ENCODE measurements around the gene KY. TPM values are rescaled to one million over a fixed set of nuclear protein-coding genes. Genes with fewer than 3 reads are reported as not detected.

KY gene
- polyA plus RNA-seq, 3 donors, result 0.03 to 0.09 TPM; not detected in 1

- H3K9me3 Mint-ChIP-seq, result no peaks in the 10 kb centered on the region
- no peak overlapping the region for H3K9ac ChIP-seq (ENCODE audit: insufficient read depth, low read length, poor library complexity, severe bottlenecking)
- no peaks in the 10 kb centered on the region for H3K27me3 Mint-ChIP-seq (ENCODE audit: low read depth in 3 of 3)
- H3K79me2 ChIP-seq (ENCODE audit: insufficient read depth, low read length), result no peaks in the 10 kb centered on the region
- no peak overlapping the region for H3K4me2 ChIP-seq (replicated peaks; ENCODE audit: extremely low read depth, low read length, poor library complexity, severe bottlenecking)
- no peak overlapping the region for H2AFZ ChIP-seq (ENCODE audit: insufficient read depth, low read depth, low read length, poor library complexity, severe bottlenecking)
- no peaks in the 10 kb centered on the region for H4K20me1 ChIP-seq (ENCODE audit: insufficient read depth, low read length)
- H3K4me1 ChIP-seq (ENCODE audit: control insufficient read depth in 1 of 2, insufficient read depth in 2 of 2, low read length in 2 of 2), result no peaks in the 10 kb centered on the region
- intact Hi-C loops (cut with micrococcal nuclease), result no loop called here
- DNase-seq, result no peak
- H3K9me3 ChIP-seq (replicated peaks in 1 of 2; ENCODE audit: control insufficient read depth in 1 of 2, insufficient read depth in 1 of 2, low read length in 2 of 2), result no peaks in the 10 kb centered on the region
- no peak for TF ChIP-seq CTCF (IDR thresholded peaks at IDR 0.05)
- H3K4me3 ChIP-seq (replicated peaks in 1 of 3; ENCODE audit: low read depth in 2 of 3, low read length in 3 of 3), result no peak overlapping the region
- peaks cover 9% of the 10 kb centered on the region for H3K4me1 Mint-ChIP-seq
- H3K27me3 ChIP-seq (ENCODE audit: control insufficient read depth in 2 of 2, insufficient read depth in 2 of 2, low read length in 2 of 2), result no peaks in the 10 kb centered on the region
- no peak overlapping the region for H3K4me3 Mint-ChIP-seq
- 100% methylated on average over 6 of the region's 13 CpGs for WGBS (ENCODE audit: insufficient coverage)
- no peak overlapping the region for H3K27ac ChIP-seq (ENCODE audit: low read depth in 1 of 2, low read length in 2 of 2)
- H3K36me3 ChIP-seq (replicated peaks in 1 of 2; ENCODE audit: control insufficient read depth in 1 of 2, insufficient read depth in 2 of 2, low read length in 2 of 2), result no peaks in the 10 kb centered on the region
- no peak overlapping the region for H3K27ac Mint-ChIP-seq
- no peaks in the 10 kb centered on the region for H3K36me3 Mint-ChIP-seq
Measured at GRCh38 chr3:134618478-134619300, 32.1 kb downstream of the KY start.

GRCh38 chr3:134617608-134618477 is 33.0 kb downstream of the KY start:
- Mint-ChIP-seq H3K9me3 (no peaks in the 10 kb centered on the region), H3K27me3 (ENCODE audit: low read depth in 3 of 3) (no peaks in the 10 kb centered on the region), H3K36me3 (no peaks in the 10 kb centered on the region), H3K4me3 (no peak overlapping the region), H3K27ac (peak overlapping the region in 1 of 7 donors; percentile 68), H3K4me1 (peaks cover 9% of the 10 kb centered on the region)
- Histone ChIP-seq H3K36me3 (replicated peaks in 1 of 2; ENCODE audit: control insufficient read depth in 1 of 2, insufficient read depth in 2 of 2, low read length in 2 of 2) (no peaks in the 10 kb centered on the region), H3K9me3 (replicated peaks in 1 of 2; ENCODE audit: control insufficient read depth in 1 of 2, insufficient read depth in 1 of 2, low read length in 2 of 2) (no peaks in the 10 kb centered on the region), H2AFZ (ENCODE audit: insufficient read depth, low read depth, low read length, poor library complexity, severe bottlenecking) (no peak overlapping the region), H3K9ac (ENCODE audit: insufficient read depth, low read length, poor library complexity, severe bottlenecking) (no peak overlapping the region), H3K27me3 (ENCODE audit: control insufficient read depth in 2 of 2, insufficient read depth in 2 of 2, low read length in 2 of 2) (no peaks in the 10 kb centered on the region), H3K4me2 (replicated peaks; ENCODE audit: extremely low read depth, low read length, poor library complexity, severe bottlenecking) (no peak overlapping the region), H3K79me2 (ENCODE audit: insufficient read depth, low read length) (no peaks in the 10 kb centered on the region), H3K4me1 (ENCODE audit: control insufficient read depth in 1 of 2, insufficient read depth in 2 of 2, low read length in 2 of 2) (no peaks in the 10 kb centered on the region), H4K20me1 (ENCODE audit: insufficient read depth, low read length) (no peaks in the 10 kb centered on the region), H3K27ac (ENCODE audit: low read depth in 1 of 2, low read length in 2 of 2) (no peak overlapping the region), H3K4me3 (replicated peaks in 1 of 3; ENCODE audit: low read depth in 2 of 3, low read length in 3 of 3) (no peak overlapping the region)
- no peak for DNase-seq
- no peak for TF ChIP-seq CTCF (IDR thresholded peaks at IDR 0.05)
- intact Hi-C loops (cut with micrococcal nuclease), result no loop called here
- WGBS (ENCODE audit: insufficient coverage), result 38% methylated on average over 6 of the region's 7 CpGs

Measured in CD14-positive monocyte (primary cell).